ENCODE data around the gene HYPK.
"Not testable (repeated sequence)": the region's sequence is repeated elsewhere in the genome, so short reads cannot be mapped to it uniquely, and the experiment has no call there.

HYPK gene

GRCh38 chr15:43796566-43796965 lies 3.8 kb upstream of the HYPK start:
- no peak for DNase-seq

- DNase-seq: peak; percentile 38
These were observed 1.0 kb upstream of the HYPK start for GRCh38 chr15:43799209-43799944.

GRCh38 chr15:43799945-43800285 lies 484 bp upstream of the HYPK start, which contains the start of gene SERINC4:
Gene SERINC4 (minus strand): TSS chr15:43800220. CDS start chr15:43799986, 234 bp downstream.
- DNase-seq: no peak

GRCh38 chr15:43802676-43803075 lies 2.3 kb downstream of the HYPK start:
- DNase-seq: not testable (repeated sequence)

- no peak for DNase-seq
These were observed 8.1 kb downstream of the HYPK start for GRCh38 chr15:43808435-43808950.

- no peak for DNase-seq
These were observed 8.7 kb downstream of the HYPK start for GRCh38 chr15:43808960-43809678.

- DNase-seq: not testable (repeated sequence)
These were observed 14.7 kb downstream of the HYPK start for GRCh38 chr15:43815064-43815463.

GRCh38 chr15:43821505-43821904 lies 21.1 kb downstream of the HYPK start:
- DNase-seq: no peak

- DNase-seq: peak; percentile 88
These were observed 24.2 kb downstream of the HYPK start, which contains the start of gene MFAP1 for GRCh38 chr15:43824302-43825246. Gene MFAP1 (minus strand): TSS chr15:43824690. CDS start chr15:43824569, 121 bp downstream.

GRCh38 chr15:43825305-43825704 lies 24.9 kb downstream of the HYPK start:
- not testable (repeated sequence) for DNase-seq

- no peak for DNase-seq
These were observed 25.7 kb downstream of the HYPK start for GRCh38 chr15:43826029-43826507.

- peak; percentile 38 for DNase-seq
These were observed 26.3 kb downstream of the HYPK start, which contains the start of gene WDR76 for GRCh38 chr15:43826508-43827341. Gene WDR76 (plus strand): TSS chr15:43827002. CDS start chr15:43827033, 31 bp downstream.

- no peak for DNase-seq
These were observed 27.8 kb downstream of the HYPK start for GRCh38 chr15:43828061-43828657.

- DNase-seq: not testable (repeated sequence)
These were observed 29.6 kb downstream of the HYPK start for GRCh38 chr15:43829951-43830540.

GRCh38 chr15:43830691-43831275 lies 30.4 kb downstream of the HYPK start:
- DNase-seq: not testable (repeated sequence)

- not testable (repeated sequence) for DNase-seq
These were observed 31.2 kb downstream of the HYPK start for GRCh38 chr15:43831519-43832052.

GRCh38 chr15:43832485-43832884 lies 32.1 kb downstream of the HYPK start:
- DNase-seq: not testable (repeated sequence)

- DNase-seq: no peak
These were observed 45.0 kb downstream of the HYPK start for GRCh38 chr15:43845421-43845820.

GRCh38 chr15:43851251-43851650 lies 50.9 kb downstream of the HYPK start:
- no peak for DNase-seq

GRCh38 chr15:43852607-43853006 lies 52.2 kb downstream of the HYPK start:
- no peak for DNase-seq

All from NCI-H510A treated with DMSO at 0.1 percent for 48 hours (cell line).